GM21528 (cell line): ENCODE data around the gene WWOX.

ENCODE experiments used
- ATAC-seq: cut with Tn5 transposase; IDR thresholded peaks from one replicate; pipeline ENCODE4 v1.9.1; 2021; ENCODE audit warnings: mild to moderate bottlenecking, moderate library complexity; ENCODE audit not compliant: unreplicated experiment, low FRiP score

Gene WWOX

DNA sequence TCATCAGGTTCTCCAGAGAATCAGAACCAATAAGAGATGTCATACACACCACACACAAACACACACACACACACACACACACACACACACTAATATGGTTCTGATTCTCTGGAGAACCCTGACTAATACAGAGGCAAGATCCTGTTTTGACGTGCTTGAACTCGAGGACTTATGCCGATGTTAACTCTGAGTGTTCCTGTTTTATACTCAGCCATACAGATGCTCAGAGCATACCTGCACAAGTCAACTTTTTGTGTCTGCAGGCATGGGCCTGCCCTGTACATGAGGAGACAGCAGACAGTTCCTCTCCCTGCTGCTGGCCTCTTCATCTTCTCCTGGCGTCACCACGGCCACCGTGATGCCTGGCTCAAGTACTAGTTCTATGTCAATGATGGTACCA is 635.9 kb downstream of the WWOX start:
- ATAC-seq, result no peak

DNA sequence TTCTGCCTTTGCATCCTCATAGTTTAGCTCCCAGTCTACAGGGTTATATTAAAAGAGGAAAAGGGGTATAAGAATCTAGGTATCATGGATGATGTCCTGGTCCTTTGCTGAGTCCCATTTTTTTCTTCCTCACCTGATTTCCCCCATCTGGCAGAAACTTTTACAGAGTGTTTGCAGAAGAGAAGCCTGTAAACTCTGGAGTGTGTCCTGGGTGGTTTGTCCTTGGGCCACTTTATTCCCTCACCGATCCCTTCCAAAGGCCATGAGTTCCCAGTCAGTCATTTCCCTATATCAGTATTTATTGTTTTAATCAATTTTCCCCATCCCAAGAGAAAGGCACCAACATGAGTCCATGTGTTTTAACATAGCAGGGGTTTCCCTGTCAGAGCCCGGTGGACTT is 638.2 kb downstream of the WWOX start:
- ATAC-seq, result no peak

DNA sequence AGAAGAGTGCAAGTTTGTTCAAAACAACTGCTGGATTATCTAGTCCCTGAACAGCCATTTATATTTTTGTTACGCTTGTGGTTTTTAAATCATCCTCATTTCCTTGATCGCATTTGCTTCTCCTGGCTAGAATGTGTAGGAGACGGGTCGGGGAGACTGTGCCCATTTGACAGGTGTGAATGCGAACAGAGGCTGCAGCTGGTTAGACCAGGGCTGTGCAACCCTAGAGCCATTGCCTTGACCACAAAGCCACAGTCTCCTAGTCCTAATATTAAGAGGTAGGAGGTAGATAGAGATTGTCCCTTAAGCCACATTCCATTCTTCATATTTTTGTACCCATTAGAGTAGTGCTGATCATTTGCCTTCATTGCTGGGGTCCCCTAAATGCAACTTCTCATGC is 639.1 kb downstream of the WWOX start:
- ATAC-seq, result no peak

GRCh38 chr16:78740269-78740668 is 640.8 kb downstream of the WWOX start:
- ATAC-seq, result no peak

GRCh38 chr16:78742501-78743283 is 643.2 kb downstream of the WWOX start:
- ATAC-seq, result peak; percentile 94

DNA sequence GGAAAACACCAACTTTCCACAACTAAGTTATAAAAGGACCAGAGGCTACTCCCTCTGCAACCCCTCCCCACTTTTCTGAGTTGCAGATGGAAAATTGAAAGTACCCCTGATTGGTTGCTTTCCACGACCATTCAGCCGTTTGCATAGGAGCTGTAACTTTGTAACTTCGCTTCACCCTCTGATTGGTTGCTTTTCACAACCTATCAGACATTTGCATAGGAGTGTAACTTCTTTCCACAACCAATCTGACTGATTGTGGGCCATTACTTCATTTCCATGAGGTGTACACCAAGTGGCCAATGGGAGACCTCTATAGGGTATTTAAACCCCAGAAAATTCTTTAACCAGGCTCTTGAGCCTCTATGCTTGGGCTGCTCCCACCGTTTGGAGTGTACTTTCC is 644.1 kb downstream of the WWOX start:
- no peak for ATAC-seq

GRCh38 chr16:78744099-78744498 is 644.6 kb downstream of the WWOX start:
- no peak for ATAC-seq

- no peak for ATAC-seq
Measured at GRCh38 chr16:78744796-78745107, 645.3 kb downstream of the WWOX start.

DNA sequence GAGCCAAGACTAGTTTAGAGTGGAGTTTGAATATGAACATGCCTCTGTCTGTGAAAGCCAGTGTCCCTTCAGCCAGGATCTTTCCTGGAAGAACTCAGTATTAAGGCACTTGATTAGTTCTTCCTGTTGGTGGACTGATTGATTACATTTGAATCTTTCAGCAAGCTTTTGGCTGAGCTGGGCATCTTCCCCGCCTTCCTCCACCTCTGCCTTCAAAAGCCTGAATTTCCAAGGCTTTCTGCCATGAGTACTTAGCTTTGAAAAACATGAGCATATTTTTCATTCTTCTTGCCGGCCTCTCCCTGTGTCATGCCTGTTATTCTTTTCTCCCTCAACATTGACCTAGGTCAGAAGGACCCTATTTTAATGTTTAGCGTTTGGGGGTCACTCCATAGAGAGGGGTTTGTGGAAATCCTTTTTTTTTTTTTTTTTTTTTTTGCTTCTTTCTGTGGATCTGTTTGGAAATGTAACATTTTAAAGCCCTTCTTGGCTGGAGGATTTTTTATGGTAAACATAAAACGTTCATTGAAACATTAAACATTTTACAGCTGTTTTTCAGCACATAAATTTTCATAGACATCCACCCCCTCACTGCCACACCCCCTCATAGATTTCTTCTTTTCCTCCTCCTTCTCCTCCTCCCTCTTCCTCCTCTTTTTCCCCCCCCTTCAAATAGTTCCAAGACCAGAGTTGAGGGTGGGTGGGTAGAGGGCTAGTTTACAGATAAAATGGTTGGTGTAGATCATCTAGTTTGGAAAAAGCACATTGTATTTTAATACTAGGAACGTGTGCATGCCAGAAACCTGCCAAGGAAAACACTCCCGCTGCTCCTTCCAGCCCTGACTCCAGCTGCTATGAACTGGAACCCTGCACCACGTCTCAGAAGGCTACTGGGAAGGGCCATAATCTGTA is 645.9 kb downstream of the WWOX start:
- ATAC-seq, result no peak

DNA sequence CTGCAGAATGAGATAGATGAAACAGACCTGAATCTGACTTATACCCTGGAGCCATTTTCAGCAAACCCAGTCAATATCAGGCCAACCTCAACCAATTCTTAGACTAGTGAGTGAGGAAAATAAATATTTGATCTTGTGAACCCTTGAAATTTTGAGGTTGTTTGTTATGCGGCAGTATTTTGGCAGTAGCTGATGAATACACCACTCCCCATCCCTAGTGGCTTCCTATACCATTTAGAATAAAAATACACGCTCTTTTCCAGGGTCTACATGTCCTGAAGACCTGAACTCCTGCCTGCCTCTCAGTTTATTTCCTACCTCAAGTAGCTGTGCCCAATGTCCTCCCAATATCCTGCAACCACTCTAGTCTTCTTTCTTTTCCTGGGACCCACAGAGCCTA is 647.3 kb downstream of the WWOX start:
- ATAC-seq, result no peak

- ATAC-seq, result no peak
Measured at GRCh38 chr16:78748220-78748929, 648.9 kb downstream of the WWOX start.

DNA sequence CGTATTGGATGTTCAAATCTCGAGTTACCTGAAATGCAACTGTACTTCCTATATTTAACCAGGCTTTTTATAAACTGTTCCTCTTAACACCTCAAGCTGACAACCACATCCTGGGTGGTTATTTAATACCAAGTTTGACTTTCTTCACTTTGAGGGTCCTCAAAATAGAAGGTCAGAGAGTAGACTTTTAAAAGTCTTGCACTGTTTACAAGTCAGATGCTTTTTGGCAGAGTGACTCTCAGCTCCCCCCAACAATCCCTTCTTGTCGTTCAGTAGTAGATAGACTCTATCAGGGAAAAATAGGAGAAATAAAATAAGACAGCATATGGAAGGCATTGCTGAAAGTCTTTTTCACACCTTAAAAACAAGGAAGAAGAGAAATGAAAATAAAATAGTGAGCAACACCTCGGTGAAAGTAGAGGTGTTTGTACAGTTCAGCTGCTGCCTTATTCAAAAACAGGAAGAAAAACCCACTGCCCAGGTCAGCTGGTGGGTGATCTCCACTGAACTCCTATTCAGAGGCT is 650.4 kb downstream of the WWOX start:
- ATAC-seq, result peak; percentile 81

- ATAC-seq, result no peak
Measured at GRCh38 chr16:78750611-78751010, 651.2 kb downstream of the WWOX start.

- no peak for ATAC-seq
Measured at GRCh38 chr16:78751601-78752000, 652.1 kb downstream of the WWOX start.

GRCh38 chr16:78754713-78755112 is 655.3 kb downstream of the WWOX start:
- no peak for ATAC-seq

- ATAC-seq, result no peak
Measured at GRCh38 chr16:78755751-78756661, 656.6 kb downstream of the WWOX start.

DNA sequence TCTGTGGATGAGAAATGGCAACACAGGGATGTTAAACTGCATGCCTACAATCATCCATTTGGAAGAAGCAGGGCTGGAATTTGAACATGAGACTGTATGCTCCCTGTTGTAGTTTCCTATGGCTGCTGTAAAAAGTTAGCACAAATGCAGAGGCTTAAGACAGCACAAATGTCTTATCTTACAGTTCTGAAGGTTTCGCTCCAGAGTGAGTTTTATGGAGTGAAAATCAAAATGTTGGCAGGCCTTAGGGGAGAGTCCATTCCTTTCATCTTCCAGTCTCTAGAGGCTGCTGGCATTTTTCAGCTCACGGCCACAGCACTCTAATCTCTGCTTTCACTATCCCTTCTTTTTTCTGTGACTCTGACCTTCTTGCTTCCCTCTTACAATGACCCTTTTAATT is 660.1 kb downstream of the WWOX start:
- ATAC-seq, result no peak

GRCh38 chr16:78760611-78761010 is 661.2 kb downstream of the WWOX start:
- no peak for ATAC-seq

DNA sequence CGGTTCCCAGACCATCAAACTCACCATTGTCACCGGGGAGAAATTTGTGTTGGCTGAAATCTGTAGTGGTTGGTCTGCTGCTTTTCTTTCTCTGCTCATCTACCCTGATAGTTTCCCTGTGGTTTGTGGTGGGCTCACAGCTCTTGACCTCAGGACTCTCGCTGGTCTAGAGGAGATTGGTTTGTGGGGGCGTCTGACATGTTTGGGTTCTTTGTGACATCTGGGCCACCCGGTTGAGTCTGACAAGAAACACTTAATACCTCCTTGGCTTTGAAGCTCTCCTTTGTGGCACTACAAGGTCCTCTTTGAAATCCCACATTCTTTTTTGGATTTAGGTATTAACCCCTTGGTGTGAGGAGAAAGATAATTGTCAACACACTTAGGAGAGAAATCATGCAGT is 662.0 kb downstream of the WWOX start:
- peak; percentile 87 for ATAC-seq

GRCh38 chr16:78762222-78762621 is 662.8 kb downstream of the WWOX start:
- no peak for ATAC-seq
